HepG2 (cell line): ENCODE results near the gene FUT8.

Experiments
- ATF7 ChIP-seq, 2 experiments: fragments of 450-650 bp in 1 of 2; sonication (generic) in 1 of 2; formaldehyde crosslinking in 1 of 2; IDR thresholded peaks; 2 replicates each; pipeline versions ENCODE4 v1.4.0 to v1.6.1; 2016 to 2020; ENCODE audit warnings: antibody characterized with exemption in 1 of 2, mild to moderate bottlenecking in 1 of 2, missing genetic modification reagents in 1 of 2
- BRCA1 ChIP-seq: sonication (generic); formaldehyde crosslinking; IDR thresholded peaks from 2 replicates; pipeline ENCODE4 v1.4.0; 2020; ENCODE audit warnings: missing genetic modification reagents
- EZH2 ChIP-seq: conservative IDR thresholded peaks from 2 replicates; pipeline ENCODE4 v1.6.1; 2012; ENCODE audit warnings: mild to moderate bottlenecking, low read depth, low read length, moderate library complexity

DNA sequence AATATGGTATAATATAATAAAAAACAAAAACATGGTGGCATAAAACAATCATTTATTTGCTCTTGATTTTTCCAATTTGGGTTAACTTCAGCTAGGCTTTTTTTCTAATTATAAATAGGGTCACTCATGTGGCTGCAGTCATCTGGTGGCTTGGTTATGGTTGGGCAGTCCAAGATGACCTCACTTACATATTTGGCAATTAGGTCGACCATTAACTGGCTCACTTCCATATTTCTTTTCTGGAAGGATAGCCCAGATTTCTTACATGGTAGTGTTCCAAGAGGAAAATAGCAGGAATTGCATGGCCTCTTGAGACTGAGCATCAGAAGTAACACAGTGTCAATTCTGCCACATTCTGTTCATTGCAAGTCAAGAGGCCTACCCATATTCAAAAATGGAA is 153.4 kb downstream of the FUT8 start:
- TF ChIP-seq EZH2 (no peak), BRCA1 (CRISPR knock-in tag) (no peak), ATF7 (IDR thresholded peaks at IDR 0.05) (no peak), ATF7 (CRISPR knock-in tag; IDR thresholded peaks at IDR 0.05) (no peak)
